SW480 (cell line): ENCODE measurements around the gene LTBP2.

Source experiments
- DNase-seq: peaks from one replicate; pipeline ENCODE4 v3.0.0-alpha.2; 2016; ENCODE audit warnings: low spot score

Gene LTBP2

GRCh38 chr14:74507085-74507484 is 105.0 kb downstream of the LTBP2 start:
- no peak for DNase-seq

- no peak for DNase-seq
Measured at GRCh38 chr14:74506411-74506851, 105.6 kb downstream of the LTBP2 start.

- no peak for DNase-seq
Measured at GRCh38 chr14:74505831-74506230, 106.2 kb downstream of the LTBP2 start.

GRCh38 chr14:74504874-74505720 is 106.9 kb downstream of the LTBP2 start:
- no peak for DNase-seq

GRCh38 chr14:74504412-74504811 is 107.6 kb downstream of the LTBP2 start:
- no peak for DNase-seq

GRCh38 chr14:74503938-74504335 is 108.1 kb downstream of the LTBP2 start:
- DNase-seq, result no peak

- DNase-seq, result no peak
Measured at GRCh38 chr14:74503291-74503937, 108.6 kb downstream of the LTBP2 start.

- DNase-seq, result peak; percentile 65
Measured at GRCh38 chr14:74502236-74503019, 109.6 kb downstream of the LTBP2 start.

GRCh38 chr14:74501691-74502090 is 110.3 kb downstream of the LTBP2 start:
- no peak for DNase-seq

GRCh38 chr14:74501135-74501614 is 110.9 kb downstream of the LTBP2 start:
- DNase-seq, result no peak

GRCh38 chr14:74500417-74501134 is 111.5 kb downstream of the LTBP2 start:
- DNase-seq, result no peak

GRCh38 chr14:74495356-74495755 is 116.7 kb downstream of the LTBP2 start:
- DNase-seq, result no peak

GRCh38 chr14:74493343-74494261 is 118.4 kb downstream of the LTBP2 start, which contains the start of gene ISCA2:
ISCA2 (plus strand) TSS chr14:74493765; CDS start chr14:74493775, 10 bp downstream.
- DNase-seq, result peak; percentile 100

GRCh38 chr14:74492776-74493342 is 119.2 kb downstream of the LTBP2 start, which contains the start of gene NPC2:
NPC2 (minus strand) TSS chr14:74493305; CDS start chr14:74493274, 31 bp downstream.
- no peak for DNase-seq

GRCh38 chr14:74491956-74492775 is 119.9 kb downstream of the LTBP2 start:
- DNase-seq, result peak; percentile 68

- DNase-seq, result no peak
Measured at GRCh38 chr14:74490486-74490885, 121.6 kb downstream of the LTBP2 start.

- no peak for DNase-seq
Measured at GRCh38 chr14:74488786-74489397, 123.1 kb downstream of the LTBP2 start.

GRCh38 chr14:74486164-74486563 is 125.9 kb downstream of the LTBP2 start:
- no peak for DNase-seq

GRCh38 chr14:74483321-74483720 is 128.7 kb downstream of the LTBP2 start:
- DNase-seq, result no peak
